ENCODE data around the gene DACH1. TPM values are rescaled to one million over a fixed set of nuclear protein-coding genes. Genes with fewer than 3 reads are reported as not detected.

Gene DACH1
- total and polyA plus RNA-seq, 2 of the 8 experiments (the other 6 are each of a cell fraction or from before 2014, with no cell fraction given), result 0.12 to 0.67 TPM

GRCh38 chr13:71607575-71607974 is 259.4 kb downstream of the DACH1 start:
- ChIA-PET CTCF (ENCODE audit: partially characterized antibody) (no interaction called here), POLR2A (ENCODE audit: partially characterized antibody) (no interaction called here)
- H3K4ac ChIP-seq (replicated peaks; ENCODE audit: insufficient read length, low read depth, low read length), result no peak overlapping the region
- H3K27ac ChIP-seq (ENCODE audit: low read depth, low read length), result no peak overlapping the region
- H3K79me2 ChIP-seq (ENCODE audit: control insufficient read depth in 1 of 2, insufficient read depth in 2 of 2, low read length in 2 of 2), result no peaks in the 10 kb centered on the region
- H3K14ac ChIP-seq (ENCODE audit: insufficient read length), result no peak overlapping the region
- H2AK5ac ChIP-seq (ENCODE audit: low read depth, low read length), result no peak overlapping the region
- no peaks in the 10 kb centered on the region for H3K79me1 ChIP-seq (ENCODE audit: low read depth, low read length)
- no peak for DNase-seq (ENCODE audit: low read depth in 1 of 2, low spot score in 2 of 2)
- WGBS, 2 experiments (ENCODE audit: extremely low coverage in 1 of 2, insufficient coverage in 1 of 2, insufficient read length in 1 of 2, insufficient replicate concordance in 2 of 2, low coverage in 1 of 2, low lambda C conversion rate in 2 of 2, missing lambda C conversion rate in 1 of 2), result 89% methylated on average over 2 of the region's 2 CpGs; no CpG with 5 or more reads in 1 of the 2 experiments
- H3K9ac ChIP-seq (replicated peaks in 1 of 4; ENCODE audit: extremely low read depth in 1 of 4, low read depth in 3 of 4, low read length in 3 of 4), result peak overlapping the region in 1 of 4 experiments; percentile 34; a peak in 1 of 7 replicates
- no peaks in the 10 kb centered on the region for H3K23me2 ChIP-seq (ENCODE audit: low read depth, low read length)
- FAIRE-seq, result no peak
- H3K27me3 ChIP-seq (replicated peaks in 1 of 4; ENCODE audit: control insufficient read depth in 3 of 4, extremely low read depth in 1 of 4, insufficient read depth in 3 of 4, low read length in 3 of 4), result no peaks in the 10 kb centered on the region
- H2BK15ac ChIP-seq (ENCODE audit: low read length), result no peak overlapping the region
- H2AFZ ChIP-seq (ENCODE audit: low read length), result no peak overlapping the region
- H2BK120ac ChIP-seq (replicated peaks; ENCODE audit: low read depth, low read length), result no peak overlapping the region
- H4K8ac ChIP-seq (ENCODE audit: extremely low read depth, insufficient read depth, low read length), result no peak overlapping the region
- H4K91ac ChIP-seq (replicated peaks; ENCODE audit: insufficient read length, low read length), result no peak overlapping the region
- H3K9me3 ChIP-seq (ENCODE audit: insufficient read depth in 2 of 2, low read depth in 1 of 2, low read length in 1 of 2), result no peaks in the 10 kb centered on the region
- H2BK5ac ChIP-seq (ENCODE audit: low read depth, low read length), result no peak overlapping the region
- H3K4me3 ChIP-seq (ENCODE audit: extremely low read depth in 1 of 4, insufficient read depth in 2 of 4, low read depth in 3 of 4, low read length in 4 of 4), result no peak overlapping the region
- no peak overlapping the region for H2BK20ac ChIP-seq (ENCODE audit: low read length)
- no peak overlapping the region for H3K23ac ChIP-seq (ENCODE audit: insufficient read length)
- no peaks in the 10 kb centered on the region for H4K20me1 ChIP-seq (replicated peaks in 1 of 2; ENCODE audit: control insufficient read depth in 1 of 2, insufficient read depth in 2 of 2, low read length in 2 of 2)
- no peaks in the 10 kb centered on the region for H3K4me1 ChIP-seq (replicated peaks in 1 of 4; ENCODE audit: control insufficient read depth in 3 of 4, insufficient read depth in 4 of 4, low read length in 3 of 4)
- no peak overlapping the region for H3K56ac ChIP-seq (replicated peaks; ENCODE audit: insufficient read length, low read depth, low read length)
- no peak overlapping the region for H3K18ac ChIP-seq (ENCODE audit: extremely low read depth, low read length)
- H4K5ac ChIP-seq (ENCODE audit: insufficient read length, low read depth, low read length), result no peak overlapping the region
- H3K4me2 ChIP-seq (ENCODE audit: insufficient read depth in 1 of 2, low read depth in 2 of 2, low read length in 2 of 2), result no peak overlapping the region
- no peak overlapping the region for H2BK12ac ChIP-seq (ENCODE audit: low read depth, low read length)
- no peaks in the 10 kb centered on the region for H3K36me3 ChIP-seq (ENCODE audit: control insufficient read depth in 2 of 4, insufficient read depth in 4 of 4, low read length in 3 of 4)
- TF ChIP-seq EGR1 (IDR thresholded peaks at IDR 0.05; ENCODE audit: borderline replicate concordance, low read depth, low read length) (no peak), SIN3A (conservative IDR thresholded peaks at IDR 0.05 in 1 of 2, IDR thresholded peaks at IDR 0.05 in 1 of 2; ENCODE audit: low read depth in 1 of 2, low read length in 2 of 2) (no peak), POLR2AphosphoS5 (IDR thresholded peaks at IDR 0.05; ENCODE audit: low read depth, low read length) (no peak), SP4 (IDR thresholded peaks at IDR 0.05; ENCODE audit: low read length) (no peak), ZNF274 (IDR thresholded peaks at IDR 0.05; ENCODE audit: borderline replicate concordance, extremely low read depth, low read length) (no peak), POU5F1 (IDR thresholded peaks at IDR 0.05; ENCODE audit: low read depth, low read length) (no peak), CHD2 (IDR thresholded peaks at IDR 0.05; ENCODE audit: low read length) (no peak), KDM5A (IDR thresholded peaks at IDR 0.05; ENCODE audit: low read length) (no peak), YY1 (IDR thresholded peaks at IDR 0.05; ENCODE audit: low read depth, low read length) (no peak), CBX5 (IDR thresholded peaks at IDR 0.05; ENCODE audit: low read depth, low read length) (no peak), CTCF (IDR thresholded peaks at IDR 0.05; ENCODE audit: control extremely low read depth in 1 of 3, insufficient read depth in 1 of 3, low read depth in 1 of 3, low read length in 3 of 3) (no peak), POLR2A (IDR thresholded peaks at IDR 0.05; ENCODE audit: control extremely low read depth in 1 of 2, low read depth in 2 of 2, low read length in 2 of 2) (no peak), HDAC2 (IDR thresholded peaks at IDR 0.05; ENCODE audit: borderline replicate concordance in 1 of 2, low read depth in 2 of 2, low read length in 2 of 2) (no peak)

All from H1 (cell line).